HG03521 (cell line): ENCODE results near the gene HMGCS2.
"Not testable (repeated sequence)": the region's sequence is repeated elsewhere in the genome, so short reads cannot be mapped to it uniquely, and the experiment has no call there.

Source experiments
- ATAC-seq: cut with Tn5 transposase; IDR thresholded peaks from one replicate; pipeline ENCODE4 v1.9.1; 2021; ENCODE audit warnings: mild to moderate bottlenecking, moderate library complexity; ENCODE audit not compliant: unreplicated experiment

Gene HMGCS2

DNA sequence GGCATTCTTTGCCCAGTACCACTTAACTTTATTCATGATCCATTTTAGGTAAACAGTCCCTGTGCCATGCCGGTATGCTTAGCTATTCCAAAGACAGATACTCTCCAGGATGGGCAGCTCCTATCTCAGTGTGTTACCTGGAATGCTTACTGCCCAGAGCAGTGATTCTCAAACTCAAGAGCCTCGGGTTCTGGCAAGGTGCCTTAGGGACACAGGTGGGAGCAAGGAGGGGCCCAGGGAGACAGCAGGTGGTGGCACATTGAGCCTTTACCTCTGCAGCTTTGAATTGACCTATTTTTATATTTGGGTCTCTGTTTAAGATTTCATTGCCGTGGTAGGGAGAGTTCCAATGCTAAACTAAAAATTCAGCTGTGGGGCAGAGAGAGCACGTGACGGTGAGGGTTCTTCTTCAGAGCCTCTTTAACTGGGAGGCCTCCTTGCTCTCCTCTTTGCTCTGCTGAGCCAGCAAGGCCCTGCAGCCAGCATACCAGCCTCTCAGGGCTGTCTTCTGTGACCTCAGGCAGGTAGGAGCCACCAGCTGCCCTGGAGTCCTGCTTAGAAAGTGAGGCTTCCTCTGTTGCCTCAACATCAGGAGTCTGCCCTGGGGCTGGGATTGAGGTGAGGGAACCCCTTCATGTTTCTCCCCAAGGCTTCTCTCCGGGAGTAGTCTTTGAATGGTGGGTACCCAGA, 36.8 kb downstream of the HMGCS2 start:
- ATAC-seq: no peak

DNA sequence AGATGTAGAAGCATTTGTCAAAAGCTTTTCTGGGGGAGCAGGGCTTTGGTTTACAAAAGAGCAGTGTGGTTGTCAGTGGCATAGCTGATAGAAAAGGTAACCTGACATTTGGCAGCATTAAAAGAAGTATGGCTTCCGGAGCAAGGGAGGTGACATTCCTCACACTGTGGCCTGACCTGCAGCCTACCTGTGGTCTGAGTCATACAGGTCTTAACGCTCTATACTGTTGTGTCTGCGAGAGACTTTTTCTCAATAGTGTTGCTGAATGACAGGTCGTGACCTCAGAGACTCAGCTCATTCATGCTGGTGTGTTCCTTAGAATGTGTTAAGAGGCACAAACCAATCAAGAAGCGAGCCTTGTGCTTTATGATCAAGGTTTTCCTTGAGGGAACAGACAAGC, 37.6 kb downstream of the HMGCS2 start:
- ATAC-seq: no peak

- no peak for ATAC-seq
Measured at GRCh38 chr1:119729044-119729443, 39.7 kb downstream of the HMGCS2 start.

GRCh38 chr1:119727991-119728390, 40.7 kb downstream of the HMGCS2 start:
- ATAC-seq: no peak

DNA sequence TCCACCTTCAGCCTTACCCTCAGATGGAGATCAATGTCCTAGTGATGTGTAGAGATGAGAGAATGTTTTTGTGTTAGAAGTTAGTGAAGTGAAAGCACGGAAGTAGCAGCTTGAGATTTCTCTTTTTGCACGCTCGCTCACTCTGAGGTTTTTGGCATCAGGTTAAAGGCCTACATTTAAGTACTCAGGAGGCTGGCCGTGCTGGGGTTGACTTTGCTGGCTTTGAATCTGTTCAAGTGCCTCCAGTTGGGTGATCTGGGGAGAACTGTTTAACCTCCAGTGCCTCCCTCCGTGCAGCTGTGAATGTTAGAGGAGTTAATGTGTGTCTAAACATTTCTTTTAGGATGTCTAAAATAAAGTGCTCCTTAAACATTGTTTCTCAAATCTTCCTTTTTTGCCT, 43.1 kb downstream of the HMGCS2 start:
- no peak for ATAC-seq

DNA sequence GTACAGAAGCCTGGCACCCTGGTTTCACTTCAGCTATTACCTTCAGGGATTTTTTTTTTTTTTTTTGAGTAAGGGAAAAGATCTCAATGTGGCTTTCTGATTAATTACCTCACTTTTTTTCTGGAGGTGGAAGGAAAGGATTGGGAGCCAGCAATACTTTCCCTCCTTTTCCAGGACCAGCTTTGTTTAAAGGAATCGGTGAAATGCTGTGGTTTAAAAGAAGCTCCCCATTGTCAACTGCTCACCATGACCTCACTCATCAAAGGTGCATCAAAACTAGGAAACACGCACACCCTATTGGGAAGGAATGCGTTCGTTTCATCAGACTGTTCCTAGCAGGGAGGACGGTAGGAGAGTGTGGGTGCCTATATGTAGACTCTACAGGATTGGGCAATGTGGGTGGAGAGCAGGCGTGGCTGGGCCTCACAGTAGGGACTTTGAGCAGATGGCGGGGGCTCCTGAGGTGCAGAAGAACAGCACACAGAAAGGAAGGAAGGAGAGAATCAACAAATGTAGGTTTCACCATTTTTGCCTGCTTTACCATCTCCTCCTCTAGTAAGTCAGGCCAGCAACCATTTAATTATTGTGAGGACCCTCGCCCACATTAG, 44.0 kb downstream of the HMGCS2 start:
- ATAC-seq: no peak

DNA sequence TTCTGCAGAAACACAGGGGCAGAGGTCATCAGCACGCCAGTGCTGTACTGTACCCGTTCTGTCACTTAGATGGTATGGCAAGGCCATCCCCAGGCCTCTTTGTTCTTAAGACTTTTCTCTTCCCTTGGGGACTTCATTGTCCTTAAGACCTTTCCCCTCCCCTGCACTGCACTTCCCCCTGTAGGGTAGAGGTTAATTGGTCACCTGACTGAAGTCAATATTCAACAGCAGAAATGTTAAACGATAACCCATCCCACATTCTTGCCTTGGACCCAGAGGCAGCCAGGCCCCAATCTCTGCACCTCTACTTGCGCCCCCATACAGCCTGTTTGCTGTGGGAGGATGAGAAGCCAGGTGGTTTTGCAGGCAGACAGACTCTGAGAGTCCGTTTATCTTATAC, 46.8 kb downstream of the HMGCS2 start:
- no peak for ATAC-seq

DNA sequence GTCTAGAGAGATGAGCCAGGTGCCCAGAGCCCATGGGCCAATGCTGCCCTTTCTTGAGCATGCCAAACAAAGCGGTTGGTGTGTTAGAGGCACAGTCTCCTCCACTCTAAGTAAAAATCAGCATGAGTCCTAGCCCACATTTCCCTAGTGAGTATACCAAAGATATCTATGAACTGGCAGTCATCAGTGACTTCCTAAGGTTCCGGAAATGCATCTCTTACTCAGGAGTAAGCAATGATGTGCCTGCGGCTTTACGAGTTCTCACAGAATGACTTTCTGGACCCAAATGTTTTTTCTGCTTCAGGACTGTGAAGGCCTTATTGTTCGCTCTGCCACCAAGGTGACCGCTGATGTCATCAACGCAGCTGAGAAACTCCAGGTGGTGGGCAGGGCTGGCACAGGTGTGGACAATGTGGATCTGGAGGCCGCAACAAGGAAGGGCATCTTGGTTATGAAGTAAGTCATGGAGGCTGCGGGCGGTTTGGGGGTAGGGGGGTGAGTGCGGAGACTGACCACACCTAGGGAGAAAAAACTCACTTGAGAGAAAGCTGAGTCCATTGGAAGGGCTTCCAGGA, 47.8 kb downstream of the HMGCS2 start:
- ATAC-seq: no peak

DNA sequence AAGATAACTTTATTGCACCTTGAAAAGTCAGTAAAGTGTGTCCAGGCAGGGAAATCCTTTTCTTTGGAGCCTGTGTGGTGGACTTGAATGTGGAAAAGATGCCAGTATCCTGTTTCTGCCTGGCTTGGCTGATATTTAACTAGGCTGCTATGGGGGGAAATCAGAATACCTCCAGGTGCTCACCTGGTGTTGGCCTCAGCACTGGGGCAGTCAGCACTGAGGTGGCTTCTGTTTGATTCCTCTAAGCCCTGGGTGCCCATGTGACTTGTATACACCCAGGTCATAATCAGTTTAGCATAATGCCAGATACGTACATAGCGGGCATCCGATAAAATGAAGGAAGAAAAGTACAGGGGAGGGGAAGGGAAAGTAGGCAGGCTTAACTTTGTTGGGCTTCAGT, 49.7 kb downstream of the HMGCS2 start:
- ATAC-seq: no peak

- no peak for ATAC-seq
Measured at GRCh38 chr1:119718409-119718808, 50.3 kb downstream of the HMGCS2 start.

GRCh38 chr1:119715542-119715941, 53.2 kb downstream of the HMGCS2 start:
- ATAC-seq: no peak

- no peak for ATAC-seq
Measured at GRCh38 chr1:119714583-119714982, 54.1 kb downstream of the HMGCS2 start.

GRCh38 chr1:119713749-119714456, 54.8 kb downstream of the HMGCS2 start:
- ATAC-seq: no peak

DNA sequence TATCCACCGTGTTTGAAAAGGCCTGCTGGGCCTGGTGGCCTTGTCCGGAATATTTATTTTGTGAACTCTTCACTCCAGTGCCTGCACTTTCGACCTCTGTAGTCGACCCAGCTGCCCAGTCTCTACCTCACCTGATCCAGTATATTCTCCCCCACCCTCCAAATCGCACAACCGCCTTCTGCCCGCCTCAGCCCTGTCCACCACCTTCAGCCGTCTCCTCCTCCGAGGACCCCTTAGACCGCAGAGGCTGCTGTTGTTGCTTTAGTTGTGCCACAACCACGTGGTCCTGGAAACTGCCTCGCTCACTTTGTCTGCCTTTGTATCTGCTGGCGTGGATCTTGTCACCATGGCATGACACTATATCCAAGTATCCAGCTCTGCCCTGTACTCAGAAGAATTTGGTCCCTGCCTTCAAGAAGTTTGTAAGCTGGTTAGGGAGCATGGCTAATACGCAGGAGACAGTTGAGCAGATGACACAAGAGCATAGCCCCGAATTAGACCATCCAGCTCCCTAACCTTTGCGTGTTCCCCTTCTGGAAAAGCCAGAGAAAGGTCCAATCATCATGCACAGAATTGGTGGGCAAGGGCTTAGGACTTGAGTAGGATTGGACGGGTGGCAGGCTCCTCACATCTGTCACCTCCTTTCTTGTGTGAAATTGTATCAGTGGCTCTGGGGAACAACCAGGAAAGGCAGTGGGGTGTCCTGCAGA, 55.5 kb downstream of the HMGCS2 start:
- ATAC-seq: no peak

DNA sequence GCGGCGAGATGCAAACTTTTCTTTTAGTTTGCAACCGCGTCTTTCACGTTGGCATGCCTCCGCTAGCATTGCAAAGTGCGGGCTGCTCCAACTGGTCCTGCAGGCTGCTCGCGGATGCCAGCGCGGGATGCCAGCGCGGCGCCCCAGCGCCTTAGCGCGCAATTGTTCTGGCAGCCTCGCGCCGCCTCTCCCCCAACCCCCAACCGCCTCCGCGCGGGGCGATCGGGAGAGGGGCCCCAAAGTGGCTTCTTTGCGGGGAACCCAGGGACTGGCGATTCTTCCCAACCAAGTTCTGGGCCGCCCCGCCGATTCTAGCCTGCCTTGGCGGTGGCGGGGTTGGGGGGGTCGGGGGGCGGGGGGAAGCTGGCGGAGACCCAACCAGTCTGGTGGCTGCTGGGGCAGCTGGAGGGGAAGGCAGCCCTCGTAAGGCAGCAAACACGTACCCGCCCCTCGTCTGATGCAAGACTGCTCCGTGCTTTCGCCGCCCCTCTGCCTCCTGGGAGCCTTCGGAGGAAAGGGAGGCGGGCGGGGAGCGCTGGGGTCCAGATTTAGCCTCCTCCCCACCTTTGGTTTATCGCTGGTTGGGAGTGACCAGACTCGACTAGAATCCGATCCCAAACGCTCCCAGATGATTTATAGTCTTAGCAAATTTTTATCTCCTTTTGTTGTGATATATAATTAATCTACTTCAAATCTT, 56.2 kb downstream of the HMGCS2 start:
- peak; percentile 26 for ATAC-seq

DNA sequence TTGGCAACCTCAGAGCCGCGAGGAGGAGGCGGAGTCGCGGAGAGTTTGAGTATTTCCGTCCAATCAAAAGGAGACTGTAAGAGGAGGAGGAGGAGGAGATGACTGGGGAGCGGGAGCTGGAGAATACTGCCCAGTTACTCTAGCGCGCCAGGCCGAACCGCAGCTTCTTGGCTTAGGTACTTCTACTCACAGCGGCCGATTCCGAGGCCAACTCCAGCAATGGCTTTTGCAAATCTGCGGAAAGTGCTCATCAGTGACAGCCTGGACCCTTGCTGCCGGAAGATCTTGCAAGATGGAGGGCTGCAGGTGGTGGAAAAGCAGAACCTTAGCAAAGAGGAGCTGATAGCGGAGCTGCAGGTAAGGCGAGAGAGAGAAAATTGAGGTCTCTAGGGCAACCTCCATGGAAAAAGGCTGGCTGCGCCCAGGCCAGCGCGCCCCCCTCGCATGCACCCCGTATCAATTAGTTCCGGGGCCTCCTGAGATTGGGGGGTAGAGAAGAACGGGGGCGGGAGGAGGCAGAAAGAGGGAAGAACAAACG, 56.8 kb downstream of the HMGCS2 start, which contains the start of gene PHGDH:
Gene PHGDH, plus strand, starts transcription at position 131 of the 538 bp plus-strand sequence. Its CDS starts 89 bp downstream, at position 220.
- ATAC-seq: peak; percentile 64

DNA sequence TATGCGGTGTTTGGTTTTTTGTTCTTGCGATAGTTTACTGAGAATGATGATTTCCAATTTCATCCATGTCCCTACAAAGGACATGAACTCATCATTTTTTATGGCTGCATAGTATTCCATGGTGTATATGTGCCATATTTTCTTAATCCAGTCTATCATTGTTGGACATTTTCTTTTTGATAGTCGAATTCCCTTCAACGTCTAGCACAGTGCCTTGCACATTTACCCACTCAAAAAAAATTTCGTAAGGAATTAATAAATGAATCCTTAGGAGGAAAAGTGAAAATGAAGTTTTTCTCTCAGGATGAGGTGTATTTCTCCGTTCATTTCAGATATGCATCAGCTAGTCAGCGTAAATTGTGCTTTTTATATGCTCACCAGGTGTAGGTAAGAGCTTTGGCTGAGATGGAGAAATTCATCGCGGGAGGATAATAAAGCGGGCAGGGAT, 57.3 kb downstream of the HMGCS2 start:
- ATAC-seq: not testable (repeated sequence)

GRCh38 chr1:119706599-119706998, 62.1 kb downstream of the HMGCS2 start:
- ATAC-seq: not testable (repeated sequence)

- ATAC-seq: no peak
Measured at GRCh38 chr1:119703666-119704450, 64.8 kb downstream of the HMGCS2 start.
